GM12878 (cell line): Measurements from ENCODE around the gene ADH7. TPM values are rescaled to one million over a fixed set of nuclear protein-coding genes. Genes with fewer than 3 reads are reported as not detected.

Source experiments
- ATAC-seq: fragments of 200-7000 bp; cut with Tn5 transposase; 3 replicates; pipeline ENCODE4 v1.9.1; 2020; ENCODE audit warnings: mild to moderate bottlenecking, moderate library complexity
- BruUV-seq: library from RNA; stranded (reverse); fragments of 400-500 nt; replicated peaks from 2 replicates; lab custom pipeline; 2021; lab: Mats Ljungman, UMichigan
- CTCF ChIA-PET: fragments of 300-600 bp; sonication (Branson Sonifier 250); formaldehyde crosslinking; extraction: SDS; loops from one replicate; lab custom pipeline; 2021; ENCODE audit warnings: inconsistent platforms; lab: Yijun Ruan, JAX
- POLR2A ChIA-PET: fragments of 350-600 bp; formaldehyde crosslinking; extraction: SDS; loops from one replicate; lab custom pipeline; 2021; ENCODE audit warnings: inconsistent platforms; lab: Charles Lee
- RAD21 ChIA-PET: fragments of 300-600 bp; sonication (Branson Sonifier 250); formaldehyde crosslinking; loops from one replicate; lab custom pipeline; 2023; ENCODE audit warnings: antibody characterized with exemption; ENCODE audit not compliant: unreplicated experiment; lab: Charles Lee
- SMC1A ChIA-PET: fragments of 300-600 bp; sonication (Branson Sonifier 250); formaldehyde crosslinking; loops from one replicate; lab custom pipeline; 2023; ENCODE audit not compliant: unreplicated experiment, uncharacterized antibody; lab: Charles Lee
- DNase-seq: peaks from one replicate; pipeline ENCODE4 v3.0.0-alpha.2; 2011; ENCODE audit warnings: low read depth, low spot score
- FAIRE-seq: peaks from 3 replicates; lab custom pipeline; 2011; peaks lifted over from hg19 to GRCh38; lab: Jason Lieb, UNC
- H2AFZ ChIP-seq: 2 replicates; pipeline ENCODE4 v1.6.0; 2011; ENCODE audit warnings: low read depth, low read length, control low read depth; ENCODE audit not compliant: control insufficient read depth
- H3K27ac ChIP-seq: 2 replicates; pipeline ENCODE4 v1.5.1; 2011; ENCODE audit warnings: control low read depth; ENCODE audit not compliant: control insufficient read depth, insufficient read depth
- H3K27me3 ChIP-seq, 2 experiments: replicated peaks in 1 of 2; 2 replicates each; pipeline versions ENCODE4 v1.6.0 to v1.6.1; 2011; ENCODE audit warnings: low read length in 1 of 2; ENCODE audit not compliant: control insufficient read depth in 2 of 2, insufficient read depth in 2 of 2
- H3K36me3 ChIP-seq, 2 experiments: 2 replicates each; pipeline ENCODE4 v1.5.1; 2011; ENCODE audit warnings: low read length in 1 of 2; ENCODE audit not compliant: control insufficient read depth in 2 of 2, insufficient read depth in 2 of 2
- H3K4me1 ChIP-seq: 2 replicates; pipeline ENCODE4 v1.6.1; 2011; ENCODE audit warnings: mild to moderate bottlenecking, low read length, moderate library complexity, mixed read lengths; ENCODE audit not compliant: control insufficient read depth, insufficient read depth
- H3K4me2 ChIP-seq: 2 replicates; pipeline ENCODE4 v1.6.0; 2011; ENCODE audit warnings: control low read depth; ENCODE audit not compliant: control insufficient read depth, insufficient read depth
- H3K4me3 ChIP-seq: fragments of 200-600 bp; sonication (generic); 2 replicates; pipeline ENCODE4 v1.5.1; 2016
- H3K79me2 ChIP-seq: 2 replicates; pipeline ENCODE4 v1.6.0; 2011; ENCODE audit warnings: low read length; ENCODE audit not compliant: control insufficient read depth, insufficient read depth
- H3K9ac ChIP-seq: 2 replicates; pipeline ENCODE4 v1.8.0; 2011; ENCODE audit warnings: low read length, control low read depth, mixed read lengths; ENCODE audit not compliant: control insufficient read depth, insufficient read depth
- H3K9me3 ChIP-seq: replicated peaks from 3 replicates; pipeline ENCODE4 v1.5.1; 2011; ENCODE audit warnings: mild to moderate bottlenecking, low read length; ENCODE audit not compliant: control insufficient read depth, insufficient read depth
- H4K20me1 ChIP-seq: 2 replicates; pipeline ENCODE4 v1.6.0; 2011; ENCODE audit not compliant: control insufficient read depth, insufficient read depth
- ATF7 ChIP-seq: fragments of 450-650 bp; IDR thresholded peaks from 2 replicates; pipeline ENCODE4 v1.6.1; 2016; ENCODE audit warnings: low read depth, mild to moderate bottlenecking
- BCL3 ChIP-seq: IDR thresholded peaks from 2 replicates; pipeline ENCODE4 v1.6.1; 2011; ENCODE audit warnings: borderline replicate concordance, low read depth, mild to moderate bottlenecking, moderate library complexity, low read length; ENCODE audit not compliant: insufficient read depth, poor library complexity, severe bottlenecking
- BHLHE40 ChIP-seq, 2 experiments: fragments of 450-650 bp in 1 of 2; IDR thresholded peaks; 2 replicates each; pipeline ENCODE4 v1.6.1; 2011 to 2017; ENCODE audit warnings: low read depth in 2 of 2, borderline replicate concordance in 1 of 2, improper control_type of control experiment in 1 of 2, low read length in 1 of 2, mild to moderate bottlenecking in 1 of 2
- FOXK2 ChIP-seq: fragments of 450-650 bp; IDR thresholded peaks from 2 replicates; pipeline ENCODE4 v1.6.1; 2017; ENCODE audit warnings: mild to moderate bottlenecking, moderate library complexity
- MEF2B ChIP-seq: fragments of 450-650 bp; IDR thresholded peaks from 2 replicates; pipeline ENCODE4 v1.6.1; 2018; ENCODE audit warnings: mild to moderate bottlenecking, moderate library complexity; ENCODE audit not compliant: partially characterized antibody, poor library complexity, severe bottlenecking
- NBN ChIP-seq: fragments of 450-650 bp; IDR thresholded peaks from 2 replicates; pipeline ENCODE4 v1.6.1; 2016
- NR2C2 ChIP-seq: IDR thresholded peaks from 2 replicates; pipeline ENCODE4 v1.6.1; 2011; ENCODE audit warnings: borderline replicate concordance, low read depth; ENCODE audit not compliant: control insufficient read depth, insufficient read length
- POLR2AphosphoS2 ChIP-seq: IDR thresholded peaks from 2 replicates; pipeline ENCODE4 v1.6.1; 2011; ENCODE audit warnings: low read depth, mild to moderate bottlenecking, low read length, improper control_type of control experiment, moderate library complexity
- STAT1 ChIP-seq: fragments of 450-650 bp; conservative IDR thresholded peaks from 2 replicates; pipeline ENCODE4 v1.6.1; 2014; ENCODE audit warnings: antibody characterized with exemption, mild to moderate bottlenecking
- TCF12 ChIP-seq: IDR thresholded peaks from 2 replicates; pipeline ENCODE4 v1.6.1; 2011; ENCODE audit warnings: low read depth, mild to moderate bottlenecking, low read length
- YBX1 ChIP-seq: fragments of 450-650 bp; IDR thresholded peaks from 2 replicates; pipeline ENCODE4 v1.6.1; 2016; ENCODE audit warnings: antibody characterized with exemption
- ZNF384 ChIP-seq: IDR thresholded peaks from 2 replicates; pipeline ENCODE4 v1.6.1; 2012; ENCODE audit warnings: low read depth, mild to moderate bottlenecking, low read length, improper control_type of control experiment, borderline replicate concordance
- in situ Hi-C: fragments of 300-500 bp; cut with MboI; formaldehyde crosslinking; loops from 9 replicates; pipeline ENCODE4 v1.14.3; 2018; ENCODE audit warnings: mixed read lengths
- intact Hi-C: fragments of 100-400 bp; cut with micrococcal nuclease; formaldehyde crosslinking; loops from one replicate; pipeline ENCODE4 v1.14.2; 2022; ENCODE audit not compliant: unreplicated experiment
- polyA plus RNA-seq, 11 experiments: library from polyadenylated mRNA; depleted of rRNA in 4 of 11; unstranded in 6 of 11; stranded (reverse) in 5 of 11; fragments of >200 nt; fragmentation: Nextera tagmentation in 4 of 11; fragmentation: Illumina TruSeq in 1 of 11; extraction: Ambion mirVana in 4 of 11; extraction: Trizol in 1 of 11; gene quantifications; 1 replicate in 1 of 11; 2 replicates in 10 of 11; pipeline versions ENCODE4 v1.2.1 to v1.2.3, GENCODE V29; 2011 to 2016; ENCODE audit warnings: inconsistent platforms in 2 of 11, missing spikeins in 2 of 11, low read depth in 1 of 11
- total RNA-seq, 4 experiments: library from RNA; depleted of rRNA in 3 of 4; stranded (reverse); fragments of >200 nt in 3 of 4; fragmentation: Illumina TruSeq in 1 of 4; extraction: Trizol in 1 of 4; gene quantifications; 2 replicates each; pipeline versions ENCODE4 v1.2.1 to v1.2.3, GENCODE V29; 2013 to 2021
- TF ChIP-seq, protein P1 (sequence below): IDR thresholded peaks from 2 replicates; pipeline ENCODE4 v1.6.1; 2011; ENCODE audit warnings: mild to moderate bottlenecking, low read depth, low read length, moderate library complexity; ENCODE audit not compliant: insufficient replicate concordance
- TF ChIP-seq, protein P2 (sequence below): IDR thresholded peaks from 2 replicates; pipeline ENCODE4 v1.6.1; 2012; ENCODE audit warnings: low read depth, low read length, improper control_type of control experiment
- TF ChIP-seq, protein P3 (sequence below): fragments of 150-350 bp; IDR thresholded peaks from 2 replicates; pipeline ENCODE4 v1.6.1; 2014; ENCODE audit warnings: mild to moderate bottlenecking, low read depth, low read length
- TF ChIP-seq, protein P4 (sequence below): IDR thresholded peaks from 2 replicates; pipeline ENCODE4 v1.6.1; 2011; ENCODE audit warnings: borderline replicate concordance, low read depth, mild to moderate bottlenecking, moderate library complexity, mixed read lengths, low read length; ENCODE audit not compliant: insufficient read depth; ENCODE audit errors: extremely low read length

Gene ADH7
- total and polyA plus RNA-seq, 10 of the 15 experiments (the other 5 are each of a cell fraction or from before 2014, with no cell fraction given) = not detected

DNA sequence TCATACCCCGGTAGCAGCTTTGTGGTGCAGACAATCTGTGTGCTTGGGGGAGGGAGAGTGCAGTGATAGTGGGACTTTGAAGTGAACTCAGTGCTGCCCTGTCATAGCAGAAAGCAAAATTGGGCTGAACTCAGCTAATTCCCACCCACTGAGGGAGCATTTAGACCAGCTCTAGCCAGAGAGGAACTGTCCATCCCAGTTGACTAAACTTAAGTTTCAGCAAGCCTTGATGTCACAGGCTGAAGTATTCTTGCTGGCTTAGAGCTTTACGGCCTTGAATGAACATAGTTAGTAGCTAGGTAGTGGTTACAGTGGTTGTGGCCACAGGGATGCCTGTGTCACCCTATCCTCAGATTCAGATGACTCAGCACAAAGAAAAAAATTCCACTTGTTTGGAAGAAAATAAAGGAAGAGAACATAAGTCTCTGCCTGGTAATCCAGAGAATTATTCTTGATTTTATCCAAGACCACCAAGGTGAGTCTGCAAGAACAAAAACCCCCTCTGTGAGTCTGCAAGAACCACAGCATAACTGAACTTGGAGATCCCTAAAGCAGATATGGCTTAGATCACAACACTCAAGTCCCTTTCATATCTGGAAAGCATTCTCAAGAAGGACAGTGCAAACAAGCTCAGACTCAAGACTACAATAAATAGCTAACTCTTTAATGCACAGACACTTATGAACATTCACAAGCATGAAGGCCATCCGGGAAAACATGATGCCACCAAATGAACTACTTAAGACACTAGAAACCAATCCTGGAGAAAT, 39.4 kb downstream of the ADH7 start (continued):
- TF ChIP-seq, protein P1, sequence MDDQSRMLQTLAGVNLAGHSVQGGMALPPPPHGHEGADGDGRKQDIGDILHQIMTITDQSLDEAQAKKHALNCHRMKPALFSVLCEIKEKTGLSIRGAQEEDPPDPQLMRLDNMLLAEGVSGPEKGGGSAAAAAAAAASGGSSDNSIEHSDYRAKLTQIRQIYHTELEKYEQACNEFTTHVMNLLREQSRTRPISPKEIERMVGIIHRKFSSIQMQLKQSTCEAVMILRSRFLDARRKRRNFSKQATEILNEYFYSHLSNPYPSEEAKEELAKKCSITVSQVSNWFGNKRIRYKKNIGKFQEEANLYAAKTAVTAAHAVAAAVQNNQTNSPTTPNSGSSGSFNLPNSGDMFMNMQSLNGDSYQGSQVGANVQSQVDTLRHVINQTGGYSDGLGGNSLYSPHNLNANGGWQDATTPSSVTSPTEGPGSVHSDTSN = no peak
- TF ChIP-seq, protein P2, sequence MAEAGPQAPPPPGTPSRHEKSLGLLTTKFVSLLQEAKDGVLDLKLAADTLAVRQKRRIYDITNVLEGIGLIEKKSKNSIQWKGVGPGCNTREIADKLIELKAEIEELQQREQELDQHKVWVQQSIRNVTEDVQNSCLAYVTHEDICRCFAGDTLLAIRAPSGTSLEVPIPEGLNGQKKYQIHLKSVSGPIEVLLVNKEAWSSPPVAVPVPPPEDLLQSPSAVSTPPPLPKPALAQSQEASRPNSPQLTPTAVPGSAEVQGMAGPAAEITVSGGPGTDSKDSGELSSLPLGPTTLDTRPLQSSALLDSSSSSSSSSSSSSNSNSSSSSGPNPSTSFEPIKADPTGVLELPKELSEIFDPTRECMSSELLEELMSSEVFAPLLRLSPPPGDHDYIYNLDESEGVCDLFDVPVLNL = no peak
- TF ChIP-seq, protein P3, sequence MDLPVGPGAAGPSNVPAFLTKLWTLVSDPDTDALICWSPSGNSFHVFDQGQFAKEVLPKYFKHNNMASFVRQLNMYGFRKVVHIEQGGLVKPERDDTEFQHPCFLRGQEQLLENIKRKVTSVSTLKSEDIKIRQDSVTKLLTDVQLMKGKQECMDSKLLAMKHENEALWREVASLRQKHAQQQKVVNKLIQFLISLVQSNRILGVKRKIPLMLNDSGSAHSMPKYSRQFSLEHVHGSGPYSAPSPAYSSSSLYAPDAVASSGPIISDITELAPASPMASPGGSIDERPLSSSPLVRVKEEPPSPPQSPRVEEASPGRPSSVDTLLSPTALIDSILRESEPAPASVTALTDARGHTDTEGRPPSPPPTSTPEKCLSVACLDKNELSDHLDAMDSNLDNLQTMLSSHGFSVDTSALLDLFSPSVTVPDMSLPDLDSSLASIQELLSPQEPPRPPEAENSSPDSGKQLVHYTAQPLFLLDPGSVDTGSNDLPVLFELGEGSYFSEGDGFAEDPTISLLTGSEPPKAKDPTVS = no peak
- TF ChIP-seq ZNF384 = no peak
- TF ChIP-seq MEF2B = no peak
- no peak for TF ChIP-seq NR2C2

GRCh38 chr4:99394896-99395295, 40.2 kb downstream of the ADH7 start:
- FAIRE-seq (no peak), ATAC-seq (no peak), DNase-seq (no peak)
- no peaks in the 10 kb centered on the region for H4K20me1 ChIP-seq
- no TSS peak for BruUV-seq
- no peak overlapping the region for H3K4me2 ChIP-seq
- ChIA-PET POLR2A (no interaction called here), CTCF (interaction anchor here (0.6 to 0.7 kb wide), 2 partner anchors 11 to 111 kb away, joined by 3 read pairs; no protein-coding TSS in a partner anchor), SMC1A (interaction anchor here (1.9 kb wide), 1 partner anchor 9 kb away, joined by 7 read pairs; no protein-coding TSS in a partner anchor), RAD21 (no interaction called here)
- H3K36me3 ChIP-seq = no peaks in the 10 kb centered on the region
- in situ Hi-C loops = no loop called here
- H3K4me3 ChIP-seq = no peak overlapping the region
- H3K27ac ChIP-seq = no peak overlapping the region
- H3K27me3 ChIP-seq = no peaks in the 10 kb centered on the region
- H3K79me2 ChIP-seq = no peaks in the 10 kb centered on the region
- H3K9ac ChIP-seq = no peak overlapping the region
- intact Hi-C loops = no loop called here
- no peaks in the 10 kb centered on the region for H3K9me3 ChIP-seq
- H2AFZ ChIP-seq = no peak overlapping the region
- H3K4me1 ChIP-seq = no peaks in the 10 kb centered on the region
- no peak for TF ChIP-seq BCL3
- TF ChIP-seq POLR2AphosphoS2 = no peak
- TF ChIP-seq, protein P4, sequence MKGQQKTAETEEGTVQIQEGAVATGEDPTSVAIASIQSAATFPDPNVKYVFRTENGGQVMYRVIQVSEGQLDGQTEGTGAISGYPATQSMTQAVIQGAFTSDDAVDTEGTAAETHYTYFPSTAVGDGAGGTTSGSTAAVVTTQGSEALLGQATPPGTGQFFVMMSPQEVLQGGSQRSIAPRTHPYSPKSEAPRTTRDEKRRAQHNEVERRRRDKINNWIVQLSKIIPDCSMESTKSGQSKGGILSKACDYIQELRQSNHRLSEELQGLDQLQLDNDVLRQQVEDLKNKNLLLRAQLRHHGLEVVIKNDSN = no peak
- TF ChIP-seq NBN = no peak
- TF ChIP-seq STAT1 = no peak
- TF ChIP-seq ATF7 = no peak
- TF ChIP-seq FOXK2 = no peak
- TF ChIP-seq BHLHE40 (IDR thresholded peaks at IDR 0.05; ENCODE audit: borderline replicate concordance in 1 of 2, low read depth in 2 of 2, low read length in 1 of 2) = no peak
- no peak for TF ChIP-seq TCF12
- no peak for TF ChIP-seq YBX1
